ENCODE data around the gene EAF1.

- TF ChIP-seq EZH2phosphoT487 (IDR thresholded peaks at IDR 0.05; ENCODE audit: borderline replicate concordance) (no peak), CTCF (IDR thresholded peaks at IDR 0.05 in 2 of 3, conservative IDR thresholded peaks at IDR 0.05 in 1 of 3; ENCODE audit: borderline replicate concordance in 1 of 3, insufficient read depth in 1 of 3, low read depth in 2 of 3, low read length in 2 of 3) (no peak), FOSL1 (IDR thresholded peaks at IDR 0.05; ENCODE audit: low read depth) (no peak), POLR2AphosphoS5 (IDR thresholded peaks at IDR 0.05; ENCODE audit: low read depth, low read length) (no peak), POLR2A (IDR thresholded peaks at IDR 0.05; ENCODE audit: borderline replicate concordance, extremely low read depth, insufficient read depth, insufficient read length) (no peak), ZFX (IDR thresholded peaks at IDR 0.05) (no peak)
These were observed 16.6 kb downstream of the EAF1 start for GRCh38 chr3:15443826-15444524.

All from HCT116 (cell line).